Measurements from ENCODE around the gene C6orf47. TPM values are rescaled to one million over a fixed set of nuclear protein-coding genes. Genes with fewer than 3 reads are reported as not detected.
A peak's percentile ranks its signal among the peaks of the same experiment; 100 is the strongest.

C6orf47 gene
- total RNA-seq, 2 experiments from 2014 or later, result 30.7 to 32.2 TPM

DNA sequence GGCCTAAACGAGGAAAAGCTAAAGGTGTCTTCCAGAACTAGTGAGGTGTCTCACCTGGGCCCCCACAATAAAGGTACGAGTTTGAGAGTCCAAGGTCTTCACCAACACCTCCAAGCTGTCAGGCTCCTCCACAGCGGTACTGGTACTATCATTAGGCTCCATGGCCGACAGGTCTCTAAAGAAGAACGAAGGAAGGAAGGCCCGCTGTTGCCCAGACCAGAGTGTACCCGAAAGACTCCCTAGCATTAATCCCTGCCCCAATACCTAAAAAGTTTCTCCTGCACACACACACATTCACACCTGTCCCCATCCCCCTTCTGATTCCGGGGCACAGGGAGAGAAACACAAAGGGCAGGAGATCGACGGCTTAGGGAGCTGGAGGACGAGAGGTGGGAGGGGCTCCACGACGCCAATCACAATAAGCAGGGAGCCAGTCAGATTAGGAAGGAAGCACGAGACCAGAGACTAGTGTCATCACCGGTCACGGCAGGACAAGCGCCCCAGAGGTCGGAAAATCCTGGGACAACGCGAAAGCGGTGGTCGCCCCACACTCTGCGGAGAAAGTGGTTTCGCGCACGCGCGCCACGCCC lies 8.9 kb downstream of the C6orf47 start:
- DNase-seq (no peak), ATAC-seq (ENCODE audit: low read depth) (peak; percentile 55)
- peak overlapping the region; percentile 99 for H3K27ac Mint-ChIP-seq
- no peaks in the 10 kb centered on the region for H3K27me3 Mint-ChIP-seq
- no peaks in the 10 kb centered on the region for H3K9me3 Mint-ChIP-seq
- H3K36me3 Mint-ChIP-seq, result peaks cover 28% of the 10 kb centered on the region
- H3K4me3 Mint-ChIP-seq, result peak overlapping the region; percentile 94
- POLR2A ChIA-PET, result interaction anchor here (0.6 to 8.0 kb wide), 24 partner anchors 9 to 318 kb away, joined by 3 to 138 read pairs (median 6); partner anchors contain the start of genes C6orf47, CSNK2B, DDX39B and EHMT2
- peaks cover 35% of the 10 kb centered on the region for H3K4me1 Mint-ChIP-seq

DNA sequence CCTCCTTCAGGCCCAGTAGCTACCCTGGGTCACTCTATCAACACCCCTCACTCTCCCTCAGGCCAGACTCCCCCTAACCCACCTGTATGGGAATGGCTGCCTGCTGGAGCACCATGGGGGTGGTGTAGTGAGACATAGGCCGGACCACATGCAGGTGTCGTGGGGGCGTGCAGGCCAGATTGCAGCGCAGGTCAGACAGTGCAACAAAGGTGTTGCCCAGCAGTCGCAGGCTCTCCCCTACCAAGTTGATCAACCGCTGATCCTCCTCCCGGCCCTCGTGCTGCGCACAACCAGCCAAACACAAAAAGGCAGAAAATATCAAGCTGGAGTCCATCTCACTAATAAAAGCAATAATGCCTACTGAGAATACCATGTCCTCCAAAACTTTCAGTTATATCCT lies 15.3 kb downstream of the C6orf47 start:
- H3K36me3 Mint-ChIP-seq, result peaks cover 23% of the 10 kb centered on the region

DNA sequence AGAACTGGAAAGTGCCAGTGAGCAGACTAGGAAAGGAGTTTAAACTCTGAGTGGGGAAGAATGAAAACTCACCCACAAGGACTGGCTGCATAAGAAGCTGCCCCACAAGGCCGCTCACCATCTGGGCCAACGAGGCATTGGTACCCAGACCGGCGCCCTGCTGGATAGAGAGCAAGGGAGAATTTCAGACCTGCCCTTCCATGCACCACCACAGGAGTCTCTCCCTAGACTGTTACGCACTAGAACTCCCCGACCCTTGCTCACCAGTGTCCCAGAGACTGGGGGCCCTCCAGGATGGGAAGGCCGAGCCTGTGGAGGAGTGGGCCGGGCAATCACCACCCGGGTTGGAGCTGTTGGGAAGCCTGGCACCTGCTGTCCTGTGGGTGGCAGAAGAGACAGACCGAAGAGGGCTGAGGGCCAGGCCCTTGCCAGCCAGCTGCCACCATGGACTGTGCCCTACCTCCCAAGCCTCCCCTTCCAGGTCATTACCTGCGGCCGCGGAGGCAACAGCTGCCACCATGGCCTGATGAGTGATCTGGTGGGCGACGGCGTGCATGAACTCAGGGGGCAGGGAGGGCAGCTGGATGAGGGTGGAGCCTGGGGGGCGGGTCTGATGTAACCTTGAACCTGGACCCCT lies 16.6 kb downstream of the C6orf47 start:
- no peak for ATAC-seq (ENCODE audit: low read depth)
- Mint-ChIP-seq H3K4me3 (no peak overlapping the region), H3K36me3 (peaks cover 18% of the 10 kb centered on the region), H3K9me3 (no peaks in the 10 kb centered on the region), H3K4me1 (peaks cover 16% of the 10 kb centered on the region), H3K27ac (no peak overlapping the region), H3K27me3 (no peaks in the 10 kb centered on the region)
- POLR2A ChIA-PET, result interaction anchor here (0.7 to 0.8 kb wide), 2 partner anchors 21 to 177 kb away, joined by 3 read pairs; no protein-coding TSS in a partner anchor
- no peak for DNase-seq

More for the DNA sequence above, 15.3 kb downstream of the C6orf47 start:
- H3K9me3 Mint-ChIP-seq, result no peaks in the 10 kb centered on the region
- no peak for DNase-seq
- H3K27ac Mint-ChIP-seq, result peak overlapping the region; percentile 47
- ATAC-seq (ENCODE audit: low read depth), result no peak
- POLR2A ChIA-PET, result no interaction called here
- peaks cover 17% of the 10 kb centered on the region for H3K4me1 Mint-ChIP-seq
- no peak overlapping the region for H3K4me3 Mint-ChIP-seq
- no peaks in the 10 kb centered on the region for H3K27me3 Mint-ChIP-seq

DNA sequence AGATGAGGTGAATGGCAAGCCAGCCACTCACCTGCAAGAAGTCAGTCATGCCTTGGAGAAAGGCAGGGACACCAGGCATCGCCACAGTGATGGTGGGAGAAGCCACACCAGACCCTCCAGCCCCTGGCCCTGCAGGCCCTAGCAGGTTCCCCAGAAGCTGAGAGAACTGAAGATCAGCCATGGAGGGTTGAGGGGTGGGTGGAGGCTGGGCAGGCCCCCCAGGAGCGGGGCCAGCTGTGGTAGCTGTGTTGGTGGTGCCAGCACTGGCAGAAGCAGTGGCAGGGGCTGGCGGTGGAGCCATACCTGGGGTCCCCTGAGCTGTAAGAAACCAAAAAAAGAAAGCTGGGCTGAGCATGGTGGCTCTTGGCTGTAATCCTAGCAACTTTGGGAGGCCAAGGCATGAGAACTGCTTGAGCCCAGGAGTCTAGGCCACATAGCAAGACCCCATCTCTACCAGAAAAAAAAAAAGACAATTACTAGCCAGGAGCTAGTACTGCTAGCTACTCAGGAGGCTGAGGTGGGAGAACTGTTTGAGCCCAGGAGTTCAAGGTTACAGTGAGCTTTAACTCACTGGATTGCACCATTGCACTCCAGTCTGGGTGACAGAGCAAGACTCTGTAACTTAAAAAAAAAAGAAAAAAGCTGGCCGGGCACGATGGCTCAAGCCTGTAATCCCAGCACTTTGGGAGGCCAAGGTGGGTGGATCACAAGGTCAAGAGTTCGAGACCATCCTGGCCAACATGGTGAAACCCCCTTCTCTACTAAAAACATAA lies 17.6 kb downstream of the C6orf47 start:
- no peaks in the 10 kb centered on the region for H3K9me3 Mint-ChIP-seq
- POLR2A ChIA-PET, result interaction anchor here (1.3 kb wide), 1 partner anchor 9 kb away, joined by 7 read pairs; no protein-coding TSS in a partner anchor
- ATAC-seq (ENCODE audit: low read depth) (no peak), DNase-seq (no peak)
- peaks cover 17% of the 10 kb centered on the region for H3K36me3 Mint-ChIP-seq
- peaks cover 13% of the 10 kb centered on the region for H3K4me1 Mint-ChIP-seq
- H3K27ac Mint-ChIP-seq, result peak overlapping the region; percentile 21
- H3K4me3 Mint-ChIP-seq, result no peak overlapping the region
- H3K27me3 Mint-ChIP-seq, result no peaks in the 10 kb centered on the region

DNA sequence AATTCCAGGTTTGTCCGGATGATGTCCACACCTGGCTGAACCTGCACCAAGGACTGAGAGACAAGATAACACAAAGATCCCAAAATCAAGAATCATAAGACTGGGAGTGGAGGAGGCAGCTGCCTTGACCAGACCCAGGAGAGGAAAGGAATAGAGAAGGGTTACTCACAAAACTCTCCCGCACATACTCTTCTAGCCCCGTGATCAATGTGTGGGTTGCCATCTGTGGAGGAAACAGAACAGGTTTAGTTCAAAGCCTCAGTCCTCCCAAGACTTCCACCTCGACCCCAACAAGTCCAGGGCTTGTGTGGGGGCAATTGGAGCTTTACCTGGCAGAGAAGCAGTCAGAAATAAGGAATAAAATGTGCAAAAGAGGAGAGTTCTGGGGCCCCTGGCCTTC lies 19.2 kb downstream of the C6orf47 start:
- H3K27ac Mint-ChIP-seq, result peak overlapping the region; percentile 8
- H3K4me3 Mint-ChIP-seq, result no peak overlapping the region
- no peaks in the 10 kb centered on the region for H3K27me3 Mint-ChIP-seq
- POLR2A ChIA-PET, result no interaction called here
- H3K9me3 Mint-ChIP-seq, result no peaks in the 10 kb centered on the region
- H3K36me3 Mint-ChIP-seq, result peaks cover 18% of the 10 kb centered on the region
- ATAC-seq (ENCODE audit: low read depth) (no peak), DNase-seq (no peak)
- peaks cover 13% of the 10 kb centered on the region for H3K4me1 Mint-ChIP-seq

DNA sequence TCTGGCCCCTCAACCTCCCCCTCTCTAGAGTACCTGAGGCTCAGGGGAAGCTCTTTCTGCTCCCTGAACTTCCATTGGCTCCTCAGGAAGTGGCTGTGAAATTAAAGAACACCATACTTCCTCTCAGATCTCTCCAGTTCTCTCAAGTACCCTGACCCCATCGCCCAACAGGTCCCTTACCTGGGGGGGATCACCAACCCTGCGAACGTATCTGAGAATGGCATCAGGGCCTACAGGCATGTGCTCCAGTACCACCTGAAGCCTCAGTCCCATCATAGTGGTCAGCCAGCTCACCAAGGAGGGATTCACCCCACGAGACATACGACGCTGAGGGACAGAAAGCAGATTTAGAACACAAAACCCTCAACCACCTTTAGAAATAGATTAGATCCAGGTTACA lies 20.0 kb downstream of the C6orf47 start:
- H3K27me3 Mint-ChIP-seq, result no peaks in the 10 kb centered on the region
- ATAC-seq (ENCODE audit: low read depth) (no peak), DNase-seq (no peak)
- H3K36me3 Mint-ChIP-seq, result peaks cover 17% of the 10 kb centered on the region
- no peak overlapping the region for H3K4me3 Mint-ChIP-seq
- peaks cover 12% of the 10 kb centered on the region for H3K4me1 Mint-ChIP-seq
- no peak overlapping the region for H3K27ac Mint-ChIP-seq
- POLR2A ChIA-PET, result interaction anchor here (1.3 to 2.4 kb wide), 2 partner anchors 12 to 13 kb away, joined by 5 to 10 read pairs; partner anchors contain the start of gene BAG6
- no peaks in the 10 kb centered on the region for H3K9me3 Mint-ChIP-seq

DNA sequence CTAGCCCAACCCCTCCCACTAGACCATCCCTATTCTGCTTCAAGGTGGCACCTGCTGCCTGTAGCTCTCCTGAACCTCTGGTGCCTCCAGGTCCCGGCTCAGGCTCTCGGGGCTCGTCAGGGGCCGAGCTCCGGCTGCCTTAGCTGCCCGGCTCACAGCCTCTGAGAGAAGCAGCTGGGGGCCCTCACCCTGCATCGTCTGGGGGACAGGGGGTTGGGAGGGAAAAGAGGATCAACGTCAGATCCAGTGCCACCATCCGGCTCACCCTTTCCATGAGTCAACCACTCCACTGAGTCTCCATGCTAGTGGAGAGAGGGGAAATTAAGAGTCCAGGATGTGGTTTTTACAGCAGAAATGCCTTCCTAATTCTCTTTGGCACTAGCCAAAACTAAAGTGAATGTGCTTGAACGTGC lies 21.1 kb downstream of the C6orf47 start:
- Mint-ChIP-seq H3K27ac (no peak overlapping the region), H3K4me3 (no peak overlapping the region), H3K27me3 (no peaks in the 10 kb centered on the region), H3K9me3 (no peaks in the 10 kb centered on the region), H3K4me1 (peaks cover 8% of the 10 kb centered on the region), H3K36me3 (peaks cover 17% of the 10 kb centered on the region)
- DNase-seq, result no peak
- ATAC-seq (ENCODE audit: low read depth), result no peak
- POLR2A ChIA-PET, result interaction anchor here (0.7 to 2.4 kb wide), 5 partner anchors 11 to 21 kb away, joined by 3 to 10 read pairs (median 3); partner anchors contain the start of genes BAG6 and C6orf47

DNA sequence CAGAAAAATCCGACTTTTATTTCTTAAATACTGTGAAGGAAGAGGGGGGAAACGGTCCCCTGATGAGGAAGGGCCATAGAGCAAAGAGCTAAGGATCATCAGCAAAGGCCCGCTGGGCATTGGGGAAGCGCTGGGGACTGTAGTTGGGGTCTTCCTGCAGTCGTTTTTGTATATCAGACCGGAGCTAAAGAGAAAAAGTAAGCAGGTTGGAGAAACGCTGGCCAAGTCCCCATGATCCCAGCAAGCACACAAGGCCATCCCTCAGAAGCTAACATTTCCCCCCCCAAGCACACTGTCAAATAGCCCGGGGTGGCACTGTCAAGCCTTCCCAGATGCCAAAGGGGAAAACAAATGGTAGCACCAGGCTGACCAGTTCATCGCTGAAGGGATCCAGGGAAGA lies 21.5 kb downstream of the C6orf47 start:
- no peak for DNase-seq
- POLR2A ChIA-PET, result interaction anchor here (0.5 to 2.4 kb wide), 5 partner anchors 11 to 42 kb away, joined by 3 to 10 read pairs (median 3); partner anchors contain the start of gene BAG6
- no peaks in the 10 kb centered on the region for H3K9me3 Mint-ChIP-seq
- H3K27ac Mint-ChIP-seq, result no peak overlapping the region
- H3K36me3 Mint-ChIP-seq, result peaks cover 18% of the 10 kb centered on the region
- no peaks in the 10 kb centered on the region for H3K27me3 Mint-ChIP-seq
- ATAC-seq (ENCODE audit: low read depth), result no peak
- H3K4me3 Mint-ChIP-seq, result no peak overlapping the region
- peaks cover 8% of the 10 kb centered on the region for H3K4me1 Mint-ChIP-seq

DNA sequence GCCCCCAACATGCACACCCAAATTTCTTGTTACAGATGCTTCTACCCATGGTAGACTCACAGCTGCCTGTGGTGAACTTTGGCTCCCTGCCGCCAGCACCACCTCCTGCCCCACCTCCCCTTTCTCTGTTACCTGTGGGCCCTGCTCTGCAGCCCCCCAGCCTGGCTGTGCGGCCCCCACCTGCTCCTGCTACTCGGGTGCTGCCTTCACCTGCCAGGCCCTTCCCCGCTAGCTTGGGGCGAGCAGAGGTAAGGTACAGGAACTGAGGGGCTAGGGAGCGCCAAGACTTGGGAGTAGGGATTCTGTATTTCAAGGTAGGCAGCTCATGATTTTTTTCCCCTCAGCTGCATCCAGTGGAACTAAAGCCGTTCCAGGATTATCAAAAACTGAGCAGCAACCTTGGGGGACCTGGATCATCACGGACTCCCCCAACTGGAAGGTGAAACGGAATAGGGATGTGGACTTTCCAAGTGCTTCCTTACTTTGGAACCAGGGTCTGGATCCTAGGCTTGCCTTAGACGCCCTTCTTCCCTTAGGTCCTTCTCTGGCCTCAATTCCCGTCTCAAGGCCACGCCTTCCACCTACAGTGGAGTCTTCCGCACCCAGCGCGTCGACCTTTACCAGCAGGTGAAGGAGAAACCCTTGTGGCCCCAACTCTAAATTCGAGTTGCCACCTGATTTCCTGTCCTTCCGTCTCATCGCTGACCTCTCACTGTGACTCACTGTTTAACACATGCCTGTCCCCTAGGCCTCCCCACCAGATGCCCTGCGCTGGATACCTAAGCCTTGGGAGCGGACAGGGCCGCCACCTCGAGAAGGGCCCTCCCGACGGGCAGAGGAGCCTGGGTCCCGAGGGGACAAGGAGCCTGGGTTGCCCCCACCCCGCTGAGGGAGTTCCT lies 23.6 kb downstream of the C6orf47 start:
- Mint-ChIP-seq H3K36me3 (peaks cover 20% of the 10 kb centered on the region), H3K27me3 (no peaks in the 10 kb centered on the region), H3K9me3 (no peaks in the 10 kb centered on the region), H3K27ac (peak overlapping the region; percentile 51), H3K4me3 (no peak overlapping the region), H3K4me1 (peaks cover 9% of the 10 kb centered on the region)
- no peak for ATAC-seq (ENCODE audit: low read depth)
- DNase-seq, result no peak
- POLR2A ChIA-PET, result interaction anchor here (0.6 to 1.6 kb wide), 3 partner anchors 10 to 18 kb away, joined by 3 to 6 read pairs (median 4); partner anchors contain the start of gene PRRC2A

DNA sequence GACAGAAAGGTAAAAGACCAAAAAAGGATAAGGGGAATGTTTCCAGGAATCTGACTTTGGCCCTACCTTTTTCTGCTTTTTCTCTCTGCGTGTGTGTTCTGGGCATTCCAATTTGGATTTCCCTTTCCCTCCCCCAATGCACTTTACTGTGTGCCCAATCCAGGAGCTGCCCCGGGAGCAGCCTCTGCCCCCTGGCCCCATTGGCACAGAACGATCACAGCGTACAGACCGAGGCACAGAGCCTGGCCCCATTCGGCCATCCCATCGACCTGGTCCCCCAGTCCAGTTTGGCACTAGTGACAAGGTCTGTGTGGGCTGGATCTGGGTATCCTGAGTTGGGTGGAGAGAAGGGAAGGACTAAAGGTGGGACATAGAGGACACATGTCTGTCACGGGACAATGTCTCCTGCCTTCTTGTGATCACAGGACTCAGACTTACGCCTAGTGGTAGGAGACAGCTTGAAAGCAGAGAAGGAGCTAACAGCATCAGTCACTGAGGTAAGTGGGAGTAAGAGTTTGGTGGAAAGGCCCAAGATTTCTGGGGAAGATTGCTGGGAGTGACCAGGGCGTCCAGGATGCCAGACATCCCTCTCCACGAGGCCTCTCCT lies 25.5 kb downstream of the C6orf47 start:
- POLR2A ChIA-PET, result interaction anchor here (1.0 kb wide), 1 partner anchor 8 kb away, joined by 3 read pairs; no protein-coding TSS in a partner anchor
- Mint-ChIP-seq H3K4me3 (no peak overlapping the region), H3K27me3 (no peaks in the 10 kb centered on the region), H3K27ac (no peak overlapping the region), H3K4me1 (peaks cover 6% of the 10 kb centered on the region), H3K36me3 (peaks cover 30% of the 10 kb centered on the region), H3K9me3 (no peaks in the 10 kb centered on the region)
- no peak for ATAC-seq (ENCODE audit: low read depth)
- no peak for DNase-seq

DNA sequence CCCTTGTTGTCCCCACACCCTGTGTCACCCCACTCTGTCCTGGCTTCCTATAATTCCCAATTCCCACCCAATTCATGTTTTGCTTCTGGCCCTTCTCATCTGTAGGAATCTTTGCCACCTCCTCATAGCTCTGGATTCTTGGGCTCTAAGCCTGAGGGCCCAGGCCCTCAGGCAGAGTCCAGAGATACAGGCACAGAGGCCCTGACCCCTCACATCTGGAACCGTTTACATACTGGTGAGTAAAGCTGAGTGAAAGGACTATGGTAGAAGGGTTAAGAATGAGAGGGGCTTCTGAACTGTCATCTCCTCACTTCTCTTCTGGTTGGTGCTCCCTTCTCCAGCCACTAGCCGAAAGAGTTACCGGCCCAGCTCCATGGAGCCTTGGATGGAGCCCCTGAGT lies 26.4 kb downstream of the C6orf47 start:
- POLR2A ChIA-PET, result interaction anchor here (1.0 kb wide), 1 partner anchor 13 kb away, joined by 7 read pairs; the partner anchor contains the start of gene PRRC2A
- H3K27ac Mint-ChIP-seq, result no peak overlapping the region
- H3K4me1 Mint-ChIP-seq, result peaks cover 1% of the 10 kb centered on the region
- H3K4me3 Mint-ChIP-seq, result no peak overlapping the region
- DNase-seq, result no peak
- no peak for ATAC-seq (ENCODE audit: low read depth)
- H3K9me3 Mint-ChIP-seq, result no peaks in the 10 kb centered on the region
- H3K36me3 Mint-ChIP-seq, result peaks cover 35% of the 10 kb centered on the region
- no peaks in the 10 kb centered on the region for H3K27me3 Mint-ChIP-seq

DNA sequence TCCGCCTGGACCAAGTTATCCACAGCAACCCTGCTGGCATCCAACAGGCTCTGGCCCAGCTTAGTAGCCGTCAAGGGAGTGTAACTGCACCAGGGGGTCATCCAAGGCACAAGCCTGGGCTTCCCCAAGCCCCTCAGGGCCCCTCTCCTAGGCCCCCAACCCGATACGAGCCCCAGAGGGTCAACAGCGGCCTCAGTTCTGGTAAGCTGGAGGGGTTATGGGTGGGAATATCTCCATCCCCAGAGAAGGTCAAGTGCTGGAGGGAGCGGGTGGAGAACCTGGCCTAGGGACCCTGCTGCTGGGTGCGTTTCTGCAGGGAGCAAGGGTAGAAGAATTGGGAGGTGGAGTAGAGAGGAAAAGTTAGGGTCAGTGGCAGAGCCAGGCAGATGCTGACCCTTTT lies 27.1 kb downstream of the C6orf47 start:
- no peak for ATAC-seq (ENCODE audit: low read depth)
- peaks cover 35% of the 10 kb centered on the region for H3K36me3 Mint-ChIP-seq
- H3K9me3 Mint-ChIP-seq, result no peaks in the 10 kb centered on the region
- H3K27me3 Mint-ChIP-seq, result no peaks in the 10 kb centered on the region
- H3K4me3 Mint-ChIP-seq, result no peak overlapping the region
- POLR2A ChIA-PET, result interaction anchor here (1.0 kb wide), 1 partner anchor 13 kb away, joined by 7 read pairs; the partner anchor contains the start of gene PRRC2A
- no peak for DNase-seq
- H3K4me1 Mint-ChIP-seq, result peaks cover 1% of the 10 kb centered on the region
- no peak overlapping the region for H3K27ac Mint-ChIP-seq

Measured in activated naive CD8-positive, alpha-beta T cell treated with anti-CD3 and anti-CD28 coated beads, Interleukin-2, amount 10 ng/mL, durations not matched to agents 7 days and 5 days (primary cell).